Caco-2 (cell line): ENCODE measurements around the gene NEAT1. TPM values are rescaled to one million over a fixed set of nuclear protein-coding genes. Genes with fewer than 3 reads are reported as not detected.

Experiments used
- BruUV-seq: library from RNA; stranded (reverse); fragments of 400-500 nt; replicated peaks from 2 replicates; lab custom pipeline; 2021; lab: Mats Ljungman, UMichigan
- CTCF ChIA-PET: fragments of 300-600 bp; sonication (Branson Sonifier 250); formaldehyde crosslinking; loops from one replicate; lab custom pipeline; 2022; ENCODE audit warnings: antibody characterized with exemption; lab: Charles Lee
- POLR2A ChIA-PET: fragments of 300-600 bp; sonication (Branson Sonifier 250); formaldehyde crosslinking; loops from one replicate; lab custom pipeline; 2022; ENCODE audit warnings: antibody characterized with exemption; lab: Charles Lee
- DNase-seq, 2 experiments: peaks; one replicate each; pipeline versions ENCODE4 v3.0.0 to v3.0.0-alpha.2; 2020 to 2022
- H3K27me3 ChIP-seq: replicated peaks from 2 replicates; pipeline ENCODE4 v1.6.0; 2011; ENCODE audit warnings: low read length; ENCODE audit not compliant: control insufficient read depth, insufficient read depth
- H3K36me3 ChIP-seq: 2 replicates; pipeline ENCODE4 v1.5.1; 2011; ENCODE audit warnings: low read length; ENCODE audit not compliant: control insufficient read depth, insufficient read depth
- H3K4me1 ChIP-seq: fragments of 250-450 bp; sonication (Bioruptor Pico); 2 replicates; pipeline ENCODE4 v1.5.1; 2020; ENCODE audit warnings: mild to moderate bottlenecking
- H3K4me3 ChIP-seq: 2 replicates; pipeline ENCODE4 v1.5.1; 2011; ENCODE audit warnings: low read depth, mild to moderate bottlenecking, control low read depth, low read length
- H3K9me3 ChIP-seq: fragments of 250-450 bp; sonication (Bioruptor Pico); 2 replicates; pipeline ENCODE4 v1.5.1; 2020; ENCODE audit warnings: mild to moderate bottlenecking, moderate library complexity
- H3K27ac Mint-ChIP-seq: one replicate; pipeline ENCODE4 v1.8.0; 2022; ENCODE audit warnings: mixed read lengths; ENCODE audit not compliant: unreplicated experiment
- H3K27me3 Mint-ChIP-seq: one replicate; pipeline ENCODE4 v1.8.0; 2022; ENCODE audit warnings: mixed read lengths; ENCODE audit not compliant: insufficient read depth, unreplicated experiment
- H3K36me3 Mint-ChIP-seq: one replicate; pipeline ENCODE4 v1.8.0; 2022; ENCODE audit warnings: mild to moderate bottlenecking, mixed read lengths; ENCODE audit not compliant: insufficient read depth, unreplicated experiment
- H3K4me1 Mint-ChIP-seq: one replicate; pipeline ENCODE4 v1.8.0; 2022; ENCODE audit warnings: low read depth, mixed read lengths; ENCODE audit not compliant: unreplicated experiment
- H3K4me3 Mint-ChIP-seq: one replicate; pipeline ENCODE4 v1.8.0; 2022; ENCODE audit warnings: mild to moderate bottlenecking, moderate library complexity, mixed read lengths; ENCODE audit not compliant: unreplicated experiment
- H3K9me3 Mint-ChIP-seq: one replicate; pipeline ENCODE4 v1.8.0; 2022; ENCODE audit warnings: mixed read lengths; ENCODE audit not compliant: unreplicated experiment
- intact Hi-C: fragments of 100-400 bp; cut with micrococcal nuclease; formaldehyde crosslinking; loops from one replicate; pipeline ENCODE4 v1.10.0; 2022; ENCODE audit not compliant: unreplicated experiment
- total RNA-seq: library from RNA; stranded (reverse); gene quantifications from 2 replicates; pipeline ENCODE4 v1.2.3, GENCODE V29; 2022
- TF ChIP-seq, protein P1 (sequence below), 2 experiments: fragments of 200-600 bp in 1 of 2; IDR thresholded peaks; 1 replicate in 1 of 2; 2 replicates in 1 of 2; pipeline versions ENCODE4 v1.5.1 to v1.8.0; 2011 to 2022; ENCODE audit warnings: antibody characterized with exemption in 1 of 2, control low read depth in 1 of 2, inconsistent platforms in 1 of 2, low read depth in 1 of 2, low read length in 1 of 2, mild to moderate bottlenecking in 1 of 2, moderate library complexity in 1 of 2; ENCODE audit not compliant: insufficient read depth in 1 of 2, severe bottlenecking in 1 of 2, unreplicated experiment in 1 of 2

The NEAT1 gene
- total RNA-seq, 1 experiment from 2014 or later: 254 TPM

DNA sequence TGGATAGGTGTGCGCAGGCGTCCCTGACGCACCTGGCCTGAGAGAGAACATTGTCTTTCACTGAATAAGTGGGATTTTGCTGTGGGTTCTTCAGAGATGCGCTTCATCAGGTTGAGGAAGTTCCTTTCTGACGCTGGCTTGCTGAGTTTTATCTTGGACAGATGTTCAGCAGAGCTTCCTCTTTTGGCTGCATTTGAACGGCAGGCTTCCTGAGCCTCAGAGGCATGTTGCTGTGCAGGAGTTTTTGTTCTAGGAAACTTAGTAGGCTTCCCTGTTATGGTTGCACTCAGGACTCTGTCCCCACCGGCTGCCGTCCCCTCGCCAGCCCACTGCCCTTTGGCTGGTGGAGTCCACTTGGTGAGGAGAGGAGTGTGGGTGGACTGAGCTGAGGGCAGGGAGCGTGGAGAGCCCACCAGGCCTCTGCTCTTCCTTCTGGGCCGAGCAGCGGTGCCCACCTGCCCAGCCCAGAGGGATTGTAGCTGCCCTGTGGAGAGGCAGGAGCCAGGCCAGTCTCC, 18.9 kb upstream of the NEAT1 start:
- no peak overlapping the region for H3K27ac Mint-ChIP-seq
- POLR2A ChIA-PET: no interaction called here

DNA sequence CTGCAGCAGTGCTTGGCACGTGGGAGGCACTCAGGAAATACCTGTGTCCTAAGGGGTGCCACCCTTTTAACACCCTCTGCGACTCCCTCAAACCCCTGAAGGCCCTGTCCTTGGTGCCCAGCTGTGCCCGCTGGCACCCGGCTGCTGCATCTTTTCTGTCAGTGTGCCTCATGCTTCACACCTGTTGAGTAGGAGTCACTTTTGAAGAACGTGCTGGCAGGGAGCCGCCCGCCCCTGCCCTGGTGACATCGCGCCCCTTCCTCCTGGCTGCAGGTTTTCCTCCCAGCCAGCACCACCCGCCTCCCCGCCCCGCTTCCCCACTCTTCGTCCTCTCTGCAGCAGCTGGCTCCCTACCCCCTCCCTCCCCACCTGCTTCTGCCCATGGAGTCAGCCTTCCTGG, 18.4 kb upstream of the NEAT1 start:
- Mint-ChIP-seq H3K4me3 (no peak overlapping the region), H3K9me3 (no peaks in the 10 kb centered on the region), H3K27ac (no peak overlapping the region), H3K27me3 (no peaks in the 10 kb centered on the region), H3K36me3 (peaks cover 79% of the 10 kb centered on the region), H3K4me1 (peaks cover 4% of the 10 kb centered on the region)
- H3K27me3 ChIP-seq: no peaks in the 10 kb centered on the region
- no peak for DNase-seq
- H3K4me3 ChIP-seq: no peak overlapping the region
- ChIA-PET CTCF (no interaction called here), POLR2A (no interaction called here)
- no TSS peak for BruUV-seq
- H3K4me1 ChIP-seq: 0 out of 2 replicates have a peak, but pooled peaks cover 3% of the 10 kb centered on the region
- H3K9me3 ChIP-seq: no peaks in the 10 kb centered on the region
- TF ChIP-seq, protein P1, sequence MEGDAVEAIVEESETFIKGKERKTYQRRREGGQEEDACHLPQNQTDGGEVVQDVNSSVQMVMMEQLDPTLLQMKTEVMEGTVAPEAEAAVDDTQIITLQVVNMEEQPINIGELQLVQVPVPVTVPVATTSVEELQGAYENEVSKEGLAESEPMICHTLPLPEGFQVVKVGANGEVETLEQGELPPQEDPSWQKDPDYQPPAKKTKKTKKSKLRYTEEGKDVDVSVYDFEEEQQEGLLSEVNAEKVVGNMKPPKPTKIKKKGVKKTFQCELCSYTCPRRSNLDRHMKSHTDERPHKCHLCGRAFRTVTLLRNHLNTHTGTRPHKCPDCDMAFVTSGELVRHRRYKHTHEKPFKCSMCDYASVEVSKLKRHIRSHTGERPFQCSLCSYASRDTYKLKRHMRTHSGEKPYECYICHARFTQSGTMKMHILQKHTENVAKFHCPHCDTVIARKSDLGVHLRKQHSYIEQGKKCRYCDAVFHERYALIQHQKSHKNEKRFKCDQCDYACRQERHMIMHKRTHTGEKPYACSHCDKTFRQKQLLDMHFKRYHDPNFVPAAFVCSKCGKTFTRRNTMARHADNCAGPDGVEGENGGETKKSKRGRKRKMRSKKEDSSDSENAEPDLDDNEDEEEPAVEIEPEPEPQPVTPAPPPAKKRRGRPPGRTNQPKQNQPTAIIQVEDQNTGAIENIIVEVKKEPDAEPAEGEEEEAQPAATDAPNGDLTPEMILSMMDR (IDR thresholded peaks at IDR 0.05; ENCODE audit: insufficient read depth in 1 of 2, low read depth in 1 of 2, low read length in 1 of 2, severe bottlenecking in 1 of 2, unreplicated experiment in 1 of 2): no peak
- peaks cover 4% of the 10 kb centered on the region; the same call in 1 of the 2 replicates for H3K36me3 ChIP-seq
- intact Hi-C loops: no loop called here

More for the DNA sequence above, 18.9 kb upstream of the NEAT1 start:
- TF ChIP-seq, protein P1 (IDR thresholded peaks at IDR 0.05; ENCODE audit: insufficient read depth in 1 of 2, low read depth in 1 of 2, low read length in 1 of 2, severe bottlenecking in 1 of 2, unreplicated experiment in 1 of 2): no peak
- Histone ChIP-seq H3K4me3 (no peak overlapping the region), H3K36me3 (peaks cover 4% of the 10 kb centered on the region; the same call in 1 of the 2 replicates), H3K4me1 (0 out of 2 replicates have a peak, but pooled peaks cover 3% of the 10 kb centered on the region), H3K9me3 (no peaks in the 10 kb centered on the region), H3K27me3 (no peaks in the 10 kb centered on the region)
- DNase-seq: no peak
- BruUV-seq: no TSS peak
- peaks cover 4% of the 10 kb centered on the region for H3K4me1 Mint-ChIP-seq
- no peaks in the 10 kb centered on the region for H3K27me3 Mint-ChIP-seq
- no peak overlapping the region for H3K4me3 Mint-ChIP-seq
- peaks cover 76% of the 10 kb centered on the region for H3K36me3 Mint-ChIP-seq
- CTCF ChIA-PET: no interaction called here
- intact Hi-C loops: no loop called here
- H3K9me3 Mint-ChIP-seq: no peaks in the 10 kb centered on the region

DNA sequence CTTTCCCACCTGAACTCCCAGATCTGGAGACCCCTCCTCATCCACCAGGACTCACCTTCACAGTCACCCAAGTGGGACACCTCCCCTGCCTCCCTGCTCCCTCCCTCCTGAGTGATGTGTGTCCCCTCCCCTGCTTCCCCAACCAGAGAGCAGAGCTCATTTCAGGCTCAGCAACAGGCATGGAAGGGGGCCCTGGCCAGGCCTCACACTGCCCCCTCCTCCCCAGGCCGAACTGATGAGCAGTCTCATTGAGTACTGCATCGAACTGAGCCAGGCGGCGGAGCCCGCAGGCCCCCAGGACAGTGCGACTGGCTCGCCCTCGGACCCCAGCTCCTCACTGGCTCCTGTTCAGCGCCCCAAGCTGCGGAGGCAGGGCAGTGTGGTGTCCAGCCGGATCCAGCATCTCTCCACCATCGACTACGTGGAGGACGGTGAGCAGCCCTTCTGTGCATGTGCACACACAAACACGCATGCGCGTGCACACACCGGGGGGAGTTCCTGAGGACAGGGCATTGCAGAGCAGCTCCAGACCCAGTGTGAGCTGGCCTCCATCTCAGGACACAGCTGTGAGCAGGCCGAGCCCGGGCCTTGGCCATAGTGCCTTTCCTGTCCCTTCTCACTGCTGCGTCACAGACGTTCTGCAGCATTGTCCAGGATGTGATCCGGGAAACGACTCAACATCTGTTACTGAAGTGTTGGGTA, 17.8 kb upstream of the NEAT1 start:
- intact Hi-C loops: no loop called here
- H3K27ac Mint-ChIP-seq: no peak overlapping the region
- H3K9me3 Mint-ChIP-seq: no peaks in the 10 kb centered on the region
- peaks cover 4% of the 10 kb centered on the region; the same call in 1 of the 2 replicates for H3K36me3 ChIP-seq
- DNase-seq: no peak
- ChIA-PET POLR2A (no interaction called here), CTCF (no interaction called here)
- H3K36me3 Mint-ChIP-seq: peaks cover 79% of the 10 kb centered on the region
- 0 out of 2 replicates have a peak, but pooled peaks cover 3% of the 10 kb centered on the region for H3K4me1 ChIP-seq
- TF ChIP-seq, protein P1 (IDR thresholded peaks at IDR 0.05; ENCODE audit: insufficient read depth in 1 of 2, low read depth in 1 of 2, low read length in 1 of 2, severe bottlenecking in 1 of 2, unreplicated experiment in 1 of 2): no peak
- H3K27me3 Mint-ChIP-seq: no peaks in the 10 kb centered on the region
- H3K4me3 Mint-ChIP-seq: no peak overlapping the region
- no peaks in the 10 kb centered on the region for H3K27me3 ChIP-seq
- no peak overlapping the region for H3K4me3 ChIP-seq
- BruUV-seq: no TSS peak
- peaks cover 4% of the 10 kb centered on the region for H3K4me1 Mint-ChIP-seq
- H3K9me3 ChIP-seq: no peaks in the 10 kb centered on the region
